Measurements from ENCODE around the gene PCNA. TPM values are rescaled to one million over a fixed set of nuclear protein-coding genes. Genes with fewer than 3 reads are reported as not detected.

PCNA gene
- total and polyA plus RNA-seq, 10 of the 15 experiments (the other 5 are each of a cell fraction or from before 2014, with no cell fraction given): 389 to 694 (median 540) TPM

DNA sequence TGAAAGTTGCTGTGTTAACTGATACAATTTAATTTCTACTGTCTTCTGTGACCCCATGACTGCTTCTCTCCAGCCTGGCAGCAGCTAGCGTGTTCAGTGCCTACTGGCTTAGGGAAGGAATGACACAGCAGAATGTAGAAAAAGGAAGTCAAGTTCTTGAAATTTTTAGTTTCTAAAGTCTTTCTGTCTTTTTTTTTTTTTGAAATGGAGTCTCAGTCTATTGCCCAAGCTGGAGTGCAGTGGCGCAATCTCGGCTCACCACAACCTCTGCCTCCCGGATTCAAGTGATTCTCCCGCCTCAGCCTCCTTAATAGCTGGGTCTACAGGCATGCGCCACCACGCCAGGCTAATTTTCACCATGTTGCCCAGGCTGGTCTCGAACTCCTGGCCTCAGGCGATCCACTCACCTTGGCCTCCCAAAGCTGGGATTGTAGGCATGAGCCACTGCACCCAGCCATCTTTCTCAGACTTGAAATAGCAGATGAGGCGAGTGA is 39.3 kb downstream of the PCNA start (continued):
- TF ChIP-seq, protein P1, sequence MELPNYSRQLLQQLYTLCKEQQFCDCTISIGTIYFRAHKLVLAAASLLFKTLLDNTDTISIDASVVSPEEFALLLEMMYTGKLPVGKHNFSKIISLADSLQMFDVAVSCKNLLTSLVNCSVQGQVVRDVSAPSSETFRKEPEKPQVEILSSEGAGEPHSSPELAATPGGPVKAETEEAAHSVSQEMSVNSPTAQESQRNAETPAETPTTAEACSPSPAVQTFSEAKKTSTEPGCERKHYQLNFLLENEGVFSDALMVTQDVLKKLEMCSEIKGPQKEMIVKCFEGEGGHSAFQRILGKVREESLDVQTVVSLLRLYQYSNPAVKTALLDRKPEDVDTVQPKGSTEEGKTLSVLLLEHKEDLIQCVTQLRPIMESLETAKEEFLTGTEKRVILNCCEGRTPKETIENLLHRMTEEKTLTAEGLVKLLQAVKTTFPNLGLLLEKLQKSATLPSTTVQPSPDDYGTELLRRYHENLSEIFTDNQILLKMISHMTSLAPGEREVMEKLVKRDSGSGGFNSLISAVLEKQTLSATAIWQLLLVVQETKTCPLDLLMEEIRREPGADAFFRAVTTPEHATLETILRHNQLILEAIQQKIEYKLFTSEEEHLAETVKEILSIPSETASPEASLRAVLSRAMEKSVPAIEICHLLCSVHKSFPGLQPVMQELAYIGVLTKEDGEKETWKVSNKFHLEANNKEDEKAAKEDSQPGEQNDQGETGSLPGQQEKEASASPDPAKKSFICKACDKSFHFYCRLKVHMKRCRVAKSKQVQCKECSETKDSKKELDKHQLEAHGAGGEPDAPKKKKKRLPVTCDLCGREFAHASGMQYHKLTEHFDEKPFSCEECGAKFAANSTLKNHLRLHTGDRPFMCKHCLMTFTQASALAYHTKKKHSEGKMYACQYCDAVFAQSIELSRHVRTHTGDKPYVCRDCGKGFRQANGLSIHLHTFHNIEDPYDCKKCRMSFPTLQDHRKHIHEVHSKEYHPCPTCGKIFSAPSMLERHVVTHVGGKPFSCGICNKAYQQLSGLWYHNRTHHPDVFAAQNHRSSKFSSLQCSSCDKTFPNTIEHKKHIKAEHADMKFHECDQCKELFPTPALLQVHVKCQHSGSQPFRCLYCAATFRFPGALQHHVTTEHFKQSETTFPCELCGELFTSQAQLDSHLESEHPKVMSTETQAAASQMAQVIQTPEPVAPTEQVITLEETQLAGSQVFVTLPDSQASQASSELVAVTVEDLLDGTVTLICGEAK (IDR thresholded peaks at IDR 0.05; ENCODE audit: borderline replicate concordance): no peak
- no peak for TF ChIP-seq ZBED1 (IDR thresholded peaks at IDR 0.05; ENCODE audit: borderline replicate concordance)
- 0 out of 3 replicates have a peak, but pooled peaks have one; percentile 31 for TF ChIP-seq POU2F2 (IDR thresholded peaks at IDR 0.05; ENCODE audit: borderline replicate concordance, low read depth, low read length)
- TF ChIP-seq NFYA (IDR thresholded peaks at IDR 0.05; ENCODE audit: borderline replicate concordance, low read depth, low read length): no peak
- TF ChIP-seq, protein P2, sequence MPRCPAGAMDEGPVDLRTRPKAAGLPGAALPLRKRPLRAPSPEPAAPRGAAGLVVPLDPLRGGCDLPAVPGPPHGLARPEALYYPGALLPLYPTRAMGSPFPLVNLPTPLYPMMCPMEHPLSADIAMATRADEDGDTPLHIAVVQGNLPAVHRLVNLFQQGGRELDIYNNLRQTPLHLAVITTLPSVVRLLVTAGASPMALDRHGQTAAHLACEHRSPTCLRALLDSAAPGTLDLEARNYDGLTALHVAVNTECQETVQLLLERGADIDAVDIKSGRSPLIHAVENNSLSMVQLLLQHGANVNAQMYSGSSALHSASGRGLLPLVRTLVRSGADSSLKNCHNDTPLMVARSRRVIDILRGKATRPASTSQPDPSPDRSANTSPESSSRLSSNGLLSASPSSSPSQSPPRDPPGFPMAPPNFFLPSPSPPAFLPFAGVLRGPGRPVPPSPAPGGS (IDR thresholded peaks at IDR 0.05; ENCODE audit: borderline replicate concordance, insufficient read depth, low read depth, low read length, poor library complexity, severe bottlenecking): no peak
- no peak for TF ChIP-seq BMI1 (IDR thresholded peaks at IDR 0.05; ENCODE audit: borderline replicate concordance)
- TF ChIP-seq, protein P3, sequence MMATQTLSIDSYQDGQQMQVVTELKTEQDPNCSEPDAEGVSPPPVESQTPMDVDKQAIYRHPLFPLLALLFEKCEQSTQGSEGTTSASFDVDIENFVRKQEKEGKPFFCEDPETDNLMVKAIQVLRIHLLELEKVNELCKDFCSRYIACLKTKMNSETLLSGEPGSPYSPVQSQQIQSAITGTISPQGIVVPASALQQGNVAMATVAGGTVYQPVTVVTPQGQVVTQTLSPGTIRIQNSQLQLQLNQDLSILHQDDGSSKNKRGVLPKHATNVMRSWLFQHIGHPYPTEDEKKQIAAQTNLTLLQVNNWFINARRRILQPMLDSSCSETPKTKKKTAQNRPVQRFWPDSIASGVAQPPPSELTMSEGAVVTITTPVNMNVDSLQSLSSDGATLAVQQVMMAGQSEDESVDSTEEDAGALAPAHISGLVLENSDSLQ (IDR thresholded peaks at IDR 0.05): no peak; the same call in 1 of the 2 replicates
- TF ChIP-seq RELA (IDR thresholded peaks at IDR 0.05; ENCODE audit: borderline replicate concordance, partially characterized antibody): no peak
- TF ChIP-seq ZNF622 (IDR thresholded peaks at IDR 0.05): no peak
- TF ChIP-seq EZH2 (IDR thresholded peaks at IDR 0.05; ENCODE audit: borderline replicate concordance, control insufficient read depth, low read depth, low read length): no peak
- TF ChIP-seq RAD51 (IDR thresholded peaks at IDR 0.05): peak; percentile 58; the same call in 1 of the 2 replicates
- TF ChIP-seq STAT3 (IDR thresholded peaks at IDR 0.05; ENCODE audit: low read depth, low read length): no peak
- peak; percentile 63; the same call in 1 of the 2 replicates for TF ChIP-seq ZNF384 (IDR thresholded peaks at IDR 0.05; ENCODE audit: borderline replicate concordance, low read depth, low read length)
- TF ChIP-seq FOXK2 (IDR thresholded peaks at IDR 0.05): no peak
- TF ChIP-seq, protein P4, sequence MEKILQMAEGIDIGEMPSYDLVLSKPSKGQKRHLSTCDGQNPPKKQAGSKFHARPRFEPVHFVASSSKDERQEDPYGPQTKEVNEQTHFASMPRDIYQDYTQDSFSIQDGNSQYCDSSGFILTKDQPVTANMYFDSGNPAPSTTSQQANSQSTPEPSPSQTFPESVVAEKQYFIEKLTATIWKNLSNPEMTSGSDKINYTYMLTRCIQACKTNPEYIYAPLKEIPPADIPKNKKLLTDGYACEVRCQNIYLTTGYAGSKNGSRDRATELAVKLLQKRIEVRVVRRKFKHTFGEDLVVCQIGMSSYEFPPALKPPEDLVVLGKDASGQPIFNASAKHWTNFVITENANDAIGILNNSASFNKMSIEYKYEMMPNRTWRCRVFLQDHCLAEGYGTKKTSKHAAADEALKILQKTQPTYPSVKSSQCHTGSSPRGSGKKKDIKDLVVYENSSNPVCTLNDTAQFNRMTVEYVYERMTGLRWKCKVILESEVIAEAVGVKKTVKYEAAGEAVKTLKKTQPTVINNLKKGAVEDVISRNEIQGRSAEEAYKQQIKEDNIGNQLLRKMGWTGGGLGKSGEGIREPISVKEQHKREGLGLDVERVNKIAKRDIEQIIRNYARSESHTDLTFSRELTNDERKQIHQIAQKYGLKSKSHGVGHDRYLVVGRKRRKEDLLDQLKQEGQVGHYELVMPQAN (conservative IDR thresholded peaks at IDR 0.05): no peak
- peak; percentile 85 for TF ChIP-seq NBN (IDR thresholded peaks at IDR 0.05)
- TF ChIP-seq NFYB (IDR thresholded peaks at IDR 0.05; ENCODE audit: insufficient read depth, low read depth, low read length): no peak
- TF ChIP-seq RFX5 (IDR thresholded peaks at IDR 0.05; ENCODE audit: low read depth, low read length): peak; percentile 91
- TF ChIP-seq CHD4 (IDR thresholded peaks at IDR 0.05): no peak
- TF ChIP-seq ZNF217 (IDR thresholded peaks at IDR 0.05): no peak; the same call in none of the 2 replicates
- TF ChIP-seq PAX5 (IDR thresholded peaks at IDR 0.05; ENCODE audit: borderline replicate concordance, low read depth, low read length): no peak
